DOHH2 (cell line): ENCODE data around the gene ADAM10.

Experiments used
- H3F3A ChIP-seq: fragments of 200-600 bp; sonication (generic), shearing (Covaris generic); 2 replicates; pipeline ENCODE4 v1.6.0; 2016; ENCODE audit warnings: antibody characterized with exemption, mild to moderate bottlenecking; ENCODE audit not compliant: control insufficient read depth, insufficient read depth
- H3K27ac ChIP-seq: fragments of 200-600 bp; sonication (generic); 2 replicates; pipeline ENCODE4 v1.5.1; 2014; ENCODE audit warnings: low read depth, mild to moderate bottlenecking, low read length, moderate library complexity
- H3K27me3 ChIP-seq: fragments of 200-600 bp; sonication (generic); 2 replicates; pipeline ENCODE4 v1.6.1; 2014; ENCODE audit warnings: mild to moderate bottlenecking, low read length, mixed read lengths; ENCODE audit not compliant: control insufficient read depth
- H3K36me3 ChIP-seq: fragments of 200-600 bp; sonication (generic); 2 replicates; pipeline ENCODE4 v1.6.1; 2014; ENCODE audit warnings: mild to moderate bottlenecking, low read length, moderate library complexity, mixed read lengths; ENCODE audit not compliant: control insufficient read depth
- H3K4me1 ChIP-seq: fragments of 200-600 bp; sonication (generic); 2 replicates; pipeline ENCODE4 v1.6.1; 2014; ENCODE audit warnings: mild to moderate bottlenecking, low read length, mixed read lengths; ENCODE audit not compliant: control insufficient read depth
- H3K4me2 ChIP-seq: fragments of 200-600 bp; sonication (generic); 2 replicates; pipeline ENCODE4 v1.6.0; 2014; ENCODE audit warnings: mild to moderate bottlenecking, low read length, moderate library complexity
- H3K4me3 ChIP-seq: fragments of 200-600 bp; sonication (generic); 2 replicates; pipeline ENCODE4 v1.5.1; 2014; ENCODE audit warnings: mild to moderate bottlenecking, low read length, mixed read lengths
- H3K79me2 ChIP-seq: fragments of 200-600 bp; sonication (generic); 2 replicates; pipeline ENCODE4 v1.6.1; 2014; ENCODE audit warnings: mild to moderate bottlenecking, low read length, mixed read lengths; ENCODE audit not compliant: control insufficient read depth
- H3K9me2 ChIP-seq: fragments of 200-600 bp; sonication (generic); replicated peaks from 2 replicates; pipeline ENCODE4 v1.6.1; 2014; ENCODE audit warnings: mild to moderate bottlenecking, low read length, mixed read lengths; ENCODE audit not compliant: control insufficient read depth
- H3K9me3 ChIP-seq: fragments of 200-600 bp; sonication (generic); 2 replicates; pipeline ENCODE4 v1.6.1; 2014; ENCODE audit warnings: antibody characterized with exemption, low read length, mixed read lengths; ENCODE audit not compliant: control insufficient read depth, insufficient read depth
- H4K20me1 ChIP-seq: fragments of 200-600 bp; sonication (generic); 2 replicates; pipeline ENCODE4 v1.6.0; 2014; ENCODE audit warnings: low read depth, mild to moderate bottlenecking, antibody characterized with exemption, low read length, moderate library complexity; ENCODE audit not compliant: control insufficient read depth, insufficient read depth
- CTCF ChIP-seq: fragments of 200-600 bp; sonication (generic); IDR thresholded peaks from one replicate; pipeline ENCODE4 v1.5.1; 2014; ENCODE audit warnings: antibody characterized with exemption, mild to moderate bottlenecking, low read depth, low read length; ENCODE audit not compliant: poor library complexity, severe bottlenecking
- EZH2phosphoT487 ChIP-seq: fragments of 200-600 bp; sonication (generic); IDR thresholded peaks from 2 replicates; pipeline ENCODE4 v1.6.1; 2017; ENCODE audit warnings: borderline replicate concordance, mild to moderate bottlenecking, antibody characterized with exemption, low read length, moderate library complexity, mixed read lengths

ADAM10 gene

GRCh38 chr15:58749532-58750337 lies at the start of gene ADAM10:
Gene ADAM10, minus strand, starts transcription at chr15:58749707. Its CDS starts 173 bp downstream, at chr15:58749534.
- no peak for TF ChIP-seq EZH2phosphoT487
- TF ChIP-seq CTCF: no peak
- Histone ChIP-seq H4K20me1 (0 out of 2 replicates have a peak, but pooled peaks cover 4% of the 10 kb centered on the region), H3K79me2 (peaks cover 46% of the 10 kb centered on the region), H3K9me3 (no peaks in the 10 kb centered on the region), H3K27ac (peak within 1 kb of the TSS; percentile 85), H3K36me3 (no peaks in the 10 kb centered on the region), H3K4me3 (peak within 1 kb of the TSS; percentile 88), H3K27me3 (no peaks in the 10 kb centered on the region), H3K4me2 (peak within 1 kb of the TSS; percentile 96), H3K9me2 (no peaks in the 10 kb centered on the region), H3F3A (peaks cover 5% of the 10 kb centered on the region), H3K4me1 (peaks cover 23% of the 10 kb centered on the region)

- Histone ChIP-seq H3K4me3 (no peak overlapping the region), H3K27ac (no peak overlapping the region), H4K20me1 (no peaks in the 10 kb centered on the region), H3K9me3 (no peaks in the 10 kb centered on the region), H3K4me2 (no peak overlapping the region), H3K9me2 (no peaks in the 10 kb centered on the region), H3K4me1 (peaks cover 8% of the 10 kb centered on the region), H3F3A (no peaks in the 10 kb centered on the region), H3K27me3 (no peaks in the 10 kb centered on the region), H3K79me2 (no peaks in the 10 kb centered on the region), H3K36me3 (no peaks in the 10 kb centered on the region)
- TF ChIP-seq CTCF (no peak), EZH2phosphoT487 (no peak)
Observed at GRCh38 chr15:58797505-58797904, 48.0 kb upstream of the ADAM10 start.

- no peaks in the 10 kb centered on the region for H3K79me2 ChIP-seq
- H3K4me3 ChIP-seq: no peak overlapping the region
- H3K9me3 ChIP-seq: no peaks in the 10 kb centered on the region
- no peaks in the 10 kb centered on the region for H3F3A ChIP-seq
- H3K27ac ChIP-seq: no peak overlapping the region
- peaks cover 7% of the 10 kb centered on the region for H3K4me1 ChIP-seq
- H3K9me2 ChIP-seq: no peaks in the 10 kb centered on the region
- H3K4me2 ChIP-seq: no peak overlapping the region
- H3K36me3 ChIP-seq: no peaks in the 10 kb centered on the region
- no peaks in the 10 kb centered on the region for H4K20me1 ChIP-seq
- no peaks in the 10 kb centered on the region for H3K27me3 ChIP-seq
- TF ChIP-seq EZH2phosphoT487: no peak
- TF ChIP-seq CTCF: no peak
Observed at GRCh38 chr15:58795825-58796224, 46.3 kb upstream of the ADAM10 start.
